ENCODE measurements around the gene SGMS1.
"Not testable (repeated sequence)": the region's sequence is repeated elsewhere in the genome, so short reads cannot be mapped to it uniquely, and the experiment has no call there.

SGMS1 gene

DNA sequence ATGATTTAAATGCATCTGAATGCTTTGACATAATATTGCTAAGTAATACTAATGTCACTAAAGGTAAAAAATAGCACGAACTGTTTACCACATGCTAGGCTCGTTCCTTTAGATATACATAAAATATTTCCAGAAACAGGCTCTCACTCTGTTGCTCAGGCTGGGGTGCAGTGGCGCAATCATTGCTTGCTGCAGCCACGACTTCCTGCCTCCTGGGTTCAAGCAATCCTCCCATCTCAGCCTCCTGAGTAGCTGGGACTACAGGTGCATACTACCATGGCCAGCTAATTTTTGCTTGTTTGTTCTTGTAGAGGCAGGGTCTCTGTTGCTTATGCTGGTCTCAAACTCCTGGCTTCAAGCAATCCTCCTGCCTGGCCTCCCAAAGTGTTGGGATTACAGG, 183.3 kb downstream of the SGMS1 start:
- no peaks in the 10 kb centered on the region for H3K27me3 ChIP-seq (ENCODE audit: control insufficient read depth, insufficient read depth, low read length)
- no peaks in the 10 kb centered on the region for H3K36me3 ChIP-seq (ENCODE audit: control insufficient read depth, insufficient read depth, low read length)
- H3K4me1 ChIP-seq (ENCODE audit: control insufficient read depth, insufficient read depth, low read length) = no peaks in the 10 kb centered on the region
- H3K9me3 ChIP-seq (ENCODE audit: control insufficient read depth, low read length) = no peaks in the 10 kb centered on the region
- H3K9ac ChIP-seq (ENCODE audit: low read length) = no peak overlapping the region
- H3K4me3 ChIP-seq (ENCODE audit: low read length) = no peak overlapping the region

DNA sequence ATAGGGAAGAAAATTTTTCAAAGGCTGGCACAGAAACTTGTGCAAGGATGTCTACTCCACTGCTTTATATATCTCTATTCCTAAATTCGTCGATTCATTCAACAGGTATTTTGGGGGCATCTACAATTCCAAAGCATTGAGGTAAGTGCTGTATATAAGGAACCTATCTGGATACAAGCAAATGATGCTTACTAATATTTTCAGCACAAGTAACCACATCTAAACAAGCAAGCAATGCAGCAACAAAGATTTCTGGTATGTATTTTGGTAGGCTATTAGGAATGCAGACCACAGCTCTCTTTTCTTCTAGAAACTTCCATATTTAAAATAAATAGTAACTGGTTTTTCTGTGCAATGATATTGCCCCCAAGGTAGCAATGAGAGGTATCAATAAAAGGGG, 183.9 kb downstream of the SGMS1 start:
- Histone ChIP-seq H3K9ac (ENCODE audit: low read length) (no peak overlapping the region), H3K4me3 (ENCODE audit: low read length) (no peak overlapping the region), H3K4me1 (ENCODE audit: control insufficient read depth, insufficient read depth, low read length) (no peaks in the 10 kb centered on the region), H3K36me3 (ENCODE audit: control insufficient read depth, insufficient read depth, low read length) (no peaks in the 10 kb centered on the region), H3K9me3 (ENCODE audit: control insufficient read depth, low read length) (no peaks in the 10 kb centered on the region), H3K27me3 (ENCODE audit: control insufficient read depth, insufficient read depth, low read length) (no peaks in the 10 kb centered on the region)

DNA sequence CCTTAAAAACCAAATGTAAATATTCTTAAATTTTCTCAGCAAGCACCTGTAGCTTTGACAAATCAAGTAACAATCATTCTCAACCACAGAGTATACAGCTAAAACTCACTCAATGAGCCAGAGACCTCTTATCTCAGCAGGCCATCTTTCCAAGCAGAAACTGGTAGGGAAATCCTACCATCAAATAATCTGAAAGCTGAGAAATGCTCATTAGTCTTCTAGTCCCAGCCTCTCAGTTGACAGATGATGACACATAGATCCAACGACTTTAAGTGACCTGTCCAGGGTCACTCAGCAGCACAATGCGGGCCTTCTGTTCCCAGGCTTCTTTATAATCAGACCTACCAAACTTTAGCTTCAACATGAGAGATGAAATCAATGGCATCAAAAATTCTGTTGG, 184.6 kb downstream of the SGMS1 start:
- Histone ChIP-seq H3K27me3 (ENCODE audit: control insufficient read depth, insufficient read depth, low read length) (no peaks in the 10 kb centered on the region), H3K4me3 (ENCODE audit: low read length) (no peak overlapping the region), H3K9me3 (ENCODE audit: control insufficient read depth, low read length) (no peaks in the 10 kb centered on the region), H3K9ac (ENCODE audit: low read length) (no peak overlapping the region), H3K36me3 (ENCODE audit: control insufficient read depth, insufficient read depth, low read length) (no peaks in the 10 kb centered on the region), H3K4me1 (ENCODE audit: control insufficient read depth, insufficient read depth, low read length) (no peaks in the 10 kb centered on the region)

DNA sequence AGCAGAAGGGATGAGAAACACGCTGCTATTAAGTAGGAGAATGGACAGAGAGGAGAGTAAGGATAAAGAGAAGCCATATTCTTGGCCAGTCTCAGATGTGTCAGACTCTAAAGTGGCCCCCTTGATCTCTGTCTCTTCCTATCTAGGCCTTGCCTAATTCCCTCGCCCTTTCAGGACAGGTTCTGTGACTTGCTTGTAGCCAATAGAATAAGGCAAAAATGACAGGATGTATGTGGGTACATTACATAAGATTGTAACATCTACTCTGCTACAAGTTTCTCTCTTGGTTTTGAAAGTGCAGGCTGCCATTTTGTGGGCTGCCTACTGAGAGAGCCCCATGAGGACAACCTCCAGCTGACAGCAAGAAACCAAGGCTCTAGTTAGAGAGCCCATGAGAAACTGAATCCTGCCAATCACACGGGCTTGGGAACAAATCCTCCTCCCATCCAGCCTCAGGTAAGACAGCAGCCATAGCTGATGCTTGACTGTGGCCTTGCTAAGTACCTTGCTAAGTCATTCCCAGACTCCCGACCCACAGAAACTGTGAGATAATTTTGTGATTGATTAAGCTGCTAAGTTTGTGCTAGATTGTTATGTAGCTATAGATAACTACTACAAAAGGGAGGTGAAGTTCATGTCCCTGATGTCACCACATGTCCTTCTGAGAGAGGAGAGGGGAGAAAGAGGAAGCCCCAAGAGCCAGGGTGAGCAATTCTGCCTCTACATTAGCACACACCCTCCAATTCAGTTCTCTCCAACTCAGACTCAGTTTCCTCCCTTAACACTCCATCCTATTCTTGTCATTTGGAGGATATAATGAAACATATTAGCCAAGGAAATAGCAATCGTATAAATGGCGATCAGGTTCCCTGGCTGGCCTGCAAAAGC, 185.5 kb downstream of the SGMS1 start:
- Histone ChIP-seq H3K27me3 (ENCODE audit: control insufficient read depth, insufficient read depth, low read length) (no peaks in the 10 kb centered on the region), H3K9ac (ENCODE audit: low read length) (no peak overlapping the region), H3K9me3 (ENCODE audit: control insufficient read depth, low read length) (no peaks in the 10 kb centered on the region), H3K4me1 (ENCODE audit: control insufficient read depth, insufficient read depth, low read length) (no peaks in the 10 kb centered on the region), H3K36me3 (ENCODE audit: control insufficient read depth, insufficient read depth, low read length) (no peaks in the 10 kb centered on the region), H3K4me3 (ENCODE audit: low read length) (no peak overlapping the region)

DNA sequence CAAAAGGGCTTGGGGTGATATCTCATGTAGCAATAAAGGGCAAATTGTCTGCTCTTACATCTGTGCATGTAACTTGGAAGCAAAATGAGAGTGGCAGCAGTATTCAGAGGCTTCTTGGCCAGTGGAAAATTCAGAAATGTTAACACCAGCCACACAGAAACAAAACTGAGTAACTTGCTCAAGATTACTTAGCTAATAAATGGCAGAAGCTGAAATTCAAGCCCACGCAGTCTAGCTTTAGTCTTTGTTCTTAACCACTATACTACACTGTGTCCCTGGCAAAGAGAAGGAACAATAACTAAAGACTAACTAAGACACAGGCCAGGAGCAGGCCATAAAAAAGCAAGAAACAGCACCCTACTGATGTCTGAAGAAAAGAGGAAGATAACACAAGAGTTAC, 186.5 kb downstream of the SGMS1 start:
- Histone ChIP-seq H3K4me1 (ENCODE audit: control insufficient read depth, insufficient read depth, low read length) (no peaks in the 10 kb centered on the region), H3K36me3 (ENCODE audit: control insufficient read depth, insufficient read depth, low read length) (no peaks in the 10 kb centered on the region), H3K9me3 (ENCODE audit: control insufficient read depth, low read length) (no peaks in the 10 kb centered on the region), H3K9ac (ENCODE audit: low read length) (no peak overlapping the region), H3K4me3 (ENCODE audit: low read length) (no peak overlapping the region), H3K27me3 (ENCODE audit: control insufficient read depth, insufficient read depth, low read length) (no peaks in the 10 kb centered on the region)

DNA sequence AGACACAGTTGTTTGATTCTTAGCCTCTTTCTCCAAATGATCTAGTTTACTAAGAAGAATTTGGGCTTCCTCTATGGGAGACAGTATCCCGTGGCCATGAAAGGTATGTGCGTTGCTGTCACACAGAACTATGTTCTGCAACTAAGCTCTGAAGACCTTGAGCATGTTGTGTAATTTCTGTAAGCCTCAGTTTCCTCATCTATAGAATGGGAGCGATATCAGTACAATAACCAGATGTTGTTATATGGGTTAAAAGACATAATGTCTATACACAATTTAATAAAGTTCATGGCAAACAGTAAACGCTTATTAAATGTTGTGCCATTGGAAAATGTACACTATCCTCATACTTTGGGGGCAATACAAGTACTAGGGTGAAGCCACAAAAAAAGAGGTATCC, 187.0 kb downstream of the SGMS1 start:
- Histone ChIP-seq H3K4me1 (ENCODE audit: control insufficient read depth, insufficient read depth, low read length) (no peaks in the 10 kb centered on the region), H3K4me3 (ENCODE audit: low read length) (no peak overlapping the region), H3K9ac (ENCODE audit: low read length) (no peak overlapping the region), H3K36me3 (ENCODE audit: control insufficient read depth, insufficient read depth, low read length) (no peaks in the 10 kb centered on the region), H3K27me3 (ENCODE audit: control insufficient read depth, insufficient read depth, low read length) (no peaks in the 10 kb centered on the region), H3K9me3 (ENCODE audit: control insufficient read depth, low read length) (no peaks in the 10 kb centered on the region)

DNA sequence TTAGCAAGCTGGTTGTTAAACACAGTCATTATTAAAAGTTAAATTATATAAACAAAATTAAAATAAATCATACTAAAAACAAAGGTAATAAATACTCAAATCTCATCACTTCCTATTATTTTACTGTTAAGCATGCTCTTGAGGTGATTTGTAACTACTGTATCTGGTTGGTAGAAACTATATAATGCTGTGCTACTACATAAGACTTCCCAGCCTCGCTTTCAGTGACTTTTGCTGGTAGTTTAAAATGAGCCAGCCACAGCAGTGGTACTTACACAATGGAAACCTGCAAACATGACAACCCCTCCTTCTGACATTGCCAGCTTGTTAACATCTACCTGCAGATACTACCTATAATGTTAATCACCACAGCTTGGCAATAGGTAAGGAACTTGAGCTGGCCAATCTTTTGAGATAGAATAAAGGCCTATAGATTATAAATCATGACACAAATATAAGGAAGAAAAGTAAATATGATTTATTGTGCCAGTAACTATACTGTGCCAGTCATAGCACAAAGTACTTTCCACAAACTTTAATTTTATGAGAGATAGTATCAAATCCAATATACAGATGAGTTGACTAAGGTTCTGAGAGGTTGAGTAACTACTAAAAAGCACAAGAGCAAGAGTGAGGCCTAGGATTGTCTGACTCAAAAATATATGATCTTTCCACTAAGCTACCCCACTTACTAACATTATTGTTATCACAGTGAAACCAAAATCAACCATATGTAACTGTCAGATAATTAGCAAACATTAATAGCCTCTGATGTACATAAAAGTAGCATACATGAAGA, 191.3 kb downstream of the SGMS1 start:
- Histone ChIP-seq H3K4me3 (ENCODE audit: low read length) (no peak overlapping the region), H3K9me3 (ENCODE audit: control insufficient read depth, low read length) (no peaks in the 10 kb centered on the region), H3K27me3 (ENCODE audit: control insufficient read depth, insufficient read depth, low read length) (no peaks in the 10 kb centered on the region), H3K4me1 (ENCODE audit: control insufficient read depth, insufficient read depth, low read length) (no peaks in the 10 kb centered on the region), H3K9ac (ENCODE audit: low read length) (no peak overlapping the region), H3K36me3 (ENCODE audit: control insufficient read depth, insufficient read depth, low read length) (no peaks in the 10 kb centered on the region)

DNA sequence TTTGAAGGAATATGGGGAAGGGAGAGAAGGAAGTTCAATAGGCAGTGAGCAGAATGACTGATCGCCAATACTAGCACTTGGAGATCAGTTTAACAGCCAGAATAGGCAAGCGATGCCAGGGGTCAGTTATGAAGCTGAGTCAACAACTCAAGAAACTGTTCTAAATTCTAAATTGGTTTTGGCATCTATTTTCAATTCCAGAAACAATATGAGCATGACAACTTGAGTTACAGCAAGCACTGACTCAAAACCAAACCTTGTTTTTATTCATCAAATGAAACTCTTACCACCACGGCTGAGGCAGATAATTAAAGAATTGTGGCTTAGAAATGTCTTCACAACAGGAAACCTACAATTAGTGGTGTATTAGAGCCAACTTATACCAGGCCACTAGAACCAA, 192.0 kb downstream of the SGMS1 start:
- H3K9me3 ChIP-seq (ENCODE audit: control insufficient read depth, low read length) = no peaks in the 10 kb centered on the region
- H3K36me3 ChIP-seq (ENCODE audit: control insufficient read depth, insufficient read depth, low read length) = no peaks in the 10 kb centered on the region
- no peaks in the 10 kb centered on the region for H3K4me1 ChIP-seq (ENCODE audit: control insufficient read depth, insufficient read depth, low read length)
- H3K9ac ChIP-seq (ENCODE audit: low read length) = no peak overlapping the region
- no peaks in the 10 kb centered on the region for H3K27me3 ChIP-seq (ENCODE audit: control insufficient read depth, insufficient read depth, low read length)
- H3K4me3 ChIP-seq (ENCODE audit: low read length) = no peak overlapping the region

DNA sequence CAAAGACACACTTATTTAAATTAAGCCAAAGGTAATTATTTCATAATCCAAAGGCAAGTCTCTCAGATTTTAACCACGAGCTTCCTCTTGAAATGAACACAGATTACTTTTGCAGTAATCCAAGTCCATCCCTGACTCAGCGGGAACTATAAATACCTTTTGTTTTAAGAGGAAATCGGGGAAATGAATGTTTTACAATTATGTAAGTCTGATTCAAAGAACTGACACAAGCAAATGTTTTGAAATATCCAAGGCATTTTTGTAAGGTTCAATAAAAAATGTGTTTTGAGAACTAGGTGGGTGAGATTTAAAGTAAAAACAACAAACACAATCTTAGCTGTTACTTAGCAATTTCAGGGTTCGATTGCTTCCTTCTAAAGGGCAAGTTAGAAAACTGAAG, 192.6 kb downstream of the SGMS1 start:
- Histone ChIP-seq H3K4me1 (ENCODE audit: control insufficient read depth, insufficient read depth, low read length) (no peaks in the 10 kb centered on the region), H3K36me3 (ENCODE audit: control insufficient read depth, insufficient read depth, low read length) (no peaks in the 10 kb centered on the region), H3K9me3 (ENCODE audit: control insufficient read depth, low read length) (no peaks in the 10 kb centered on the region), H3K27me3 (ENCODE audit: control insufficient read depth, insufficient read depth, low read length) (no peaks in the 10 kb centered on the region), H3K4me3 (ENCODE audit: low read length) (no peak overlapping the region), H3K9ac (ENCODE audit: low read length) (no peak overlapping the region)

DNA sequence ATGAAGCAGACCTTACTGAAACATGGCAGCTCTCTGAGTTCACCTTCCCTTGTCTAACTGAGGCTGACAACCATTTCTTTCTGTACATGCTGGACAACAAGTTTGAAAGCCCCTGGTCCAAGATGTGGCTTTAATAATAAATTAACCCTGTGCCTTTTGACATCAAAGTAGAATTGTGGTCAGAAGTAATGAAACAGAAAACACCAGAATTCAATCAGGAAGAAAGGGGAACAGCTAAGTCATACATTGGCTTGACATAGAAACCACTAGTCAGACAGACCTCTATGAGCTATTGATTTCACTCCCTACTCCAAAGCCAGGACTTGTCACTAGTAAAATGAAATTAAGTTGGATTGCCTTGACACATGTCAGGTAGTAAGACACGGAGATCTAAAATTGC, 197.3 kb downstream of the SGMS1 start:
- no peak overlapping the region for H3K4me3 ChIP-seq (ENCODE audit: low read length)
- H3K9me3 ChIP-seq (ENCODE audit: control insufficient read depth, low read length) = no peaks in the 10 kb centered on the region
- peaks cover 4% of the 10 kb centered on the region for H3K4me1 ChIP-seq (ENCODE audit: control insufficient read depth, insufficient read depth, low read length)
- H3K27me3 ChIP-seq (ENCODE audit: control insufficient read depth, insufficient read depth, low read length) = no peaks in the 10 kb centered on the region
- H3K9ac ChIP-seq (ENCODE audit: low read length) = no peak overlapping the region
- H3K36me3 ChIP-seq (ENCODE audit: control insufficient read depth, insufficient read depth, low read length) = no peaks in the 10 kb centered on the region

DNA sequence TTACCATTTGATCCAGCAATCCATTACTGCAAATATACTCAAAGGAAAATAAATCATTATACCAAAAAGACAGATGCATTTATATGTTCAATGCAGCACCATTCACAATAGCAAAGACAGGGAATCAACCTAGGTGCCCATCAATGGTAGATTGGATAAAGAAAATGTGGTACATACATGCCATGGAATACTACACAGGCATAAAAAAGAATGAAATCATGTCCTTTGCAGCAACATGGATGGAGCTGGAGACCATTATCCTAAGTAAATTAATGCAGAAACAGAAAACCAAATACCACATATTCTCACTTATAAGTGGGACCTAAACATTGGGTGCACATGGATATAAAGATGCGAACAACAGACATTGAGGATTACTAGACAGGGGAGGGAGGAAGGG, 198.5 kb downstream of the SGMS1 start:
- not testable (repeated sequence) for H3K27me3 ChIP-seq (ENCODE audit: control insufficient read depth, insufficient read depth, low read length); H3K36me3 ChIP-seq (ENCODE audit: control insufficient read depth, insufficient read depth, low read length); H3K9ac ChIP-seq (ENCODE audit: low read length); H3K4me3 ChIP-seq (ENCODE audit: low read length); H3K9me3 ChIP-seq (ENCODE audit: control insufficient read depth, low read length); H3K4me1 ChIP-seq (ENCODE audit: control insufficient read depth, insufficient read depth, low read length)

DNA sequence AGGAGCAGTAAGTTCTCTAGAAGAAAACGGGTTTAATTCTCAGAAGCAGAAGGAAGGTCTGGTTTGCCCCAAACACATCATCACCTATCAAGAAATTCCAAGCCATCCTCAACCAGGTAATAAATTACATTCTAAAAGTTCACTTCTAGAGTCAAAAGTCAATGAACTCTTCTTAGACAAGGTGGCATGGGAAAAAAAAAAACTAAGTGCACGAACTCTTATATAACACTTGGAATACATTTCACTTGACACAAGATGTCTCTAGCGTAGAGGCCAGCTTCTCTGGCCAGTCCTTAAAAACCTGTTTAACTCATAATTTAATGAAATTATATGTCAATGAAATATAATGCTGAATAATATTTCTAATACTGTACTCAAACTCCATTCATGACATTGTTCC, 200.3 kb downstream of the SGMS1 start:
- Histone ChIP-seq H3K9me3 (ENCODE audit: control insufficient read depth, low read length) (no peaks in the 10 kb centered on the region), H3K36me3 (ENCODE audit: control insufficient read depth, insufficient read depth, low read length) (no peaks in the 10 kb centered on the region), H3K4me3 (ENCODE audit: low read length) (no peak overlapping the region), H3K4me1 (ENCODE audit: control insufficient read depth, insufficient read depth, low read length) (peaks cover 8% of the 10 kb centered on the region), H3K27me3 (ENCODE audit: control insufficient read depth, insufficient read depth, low read length) (no peaks in the 10 kb centered on the region), H3K9ac (ENCODE audit: low read length) (no peak overlapping the region)

Data from mucosa of stomach (tissue), 1 donor.